ENCODE data around the gene UBE2L3.
A peak's percentile ranks its signal among the peaks of the same experiment; 100 is the strongest.

UBE2L3 gene

DNA sequence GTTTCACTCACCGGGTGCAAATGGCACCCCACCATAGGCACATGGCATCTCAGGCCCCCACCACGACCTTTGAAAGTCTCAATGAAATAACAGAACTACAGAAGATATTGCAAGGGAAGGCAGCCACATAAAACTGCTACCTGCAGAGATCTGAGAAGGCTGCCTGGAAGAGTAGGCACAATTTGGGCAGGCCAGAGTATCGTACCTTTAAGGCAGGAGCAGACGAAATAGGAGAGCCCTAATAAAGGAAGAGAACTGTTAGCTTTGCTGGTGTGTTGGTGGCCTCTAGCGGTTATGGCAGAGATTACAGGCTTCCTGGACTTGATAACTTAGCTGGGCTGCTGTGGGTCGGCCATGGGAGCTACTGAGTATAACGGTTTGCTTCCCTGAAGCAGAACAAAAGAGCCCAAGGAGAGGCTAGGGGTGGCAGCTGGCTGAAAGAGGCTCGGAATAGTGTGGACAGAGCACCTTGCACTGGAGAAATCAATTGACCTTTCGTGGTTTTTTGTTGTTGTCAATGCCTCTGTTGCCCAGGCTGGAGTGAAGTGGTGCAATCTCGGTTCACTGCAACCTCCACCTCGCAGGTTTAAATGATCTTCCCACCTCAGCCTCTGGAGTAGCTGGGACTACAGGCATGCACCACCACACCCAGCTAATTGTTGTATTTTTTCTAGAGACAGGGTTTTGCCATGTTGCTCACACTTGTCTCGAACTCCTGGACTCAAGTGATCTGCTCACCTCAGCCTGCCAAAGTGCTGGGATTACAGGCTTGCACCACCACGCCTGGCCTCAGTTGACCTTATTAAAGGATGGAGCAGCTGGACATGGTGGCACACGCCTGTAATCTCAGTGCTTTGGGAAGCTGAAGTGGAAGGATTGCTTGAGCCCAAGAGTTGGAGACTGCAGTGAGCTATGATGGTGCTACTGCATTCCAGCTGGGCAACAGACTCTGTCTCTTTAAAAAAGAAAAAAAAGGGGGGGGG is 79.4 kb downstream of the UBE2L3 start:
- peak in 1 of 2 donors; percentile 58 for DNase-seq (ENCODE audit: low read depth in 2 of 2)

DNA sequence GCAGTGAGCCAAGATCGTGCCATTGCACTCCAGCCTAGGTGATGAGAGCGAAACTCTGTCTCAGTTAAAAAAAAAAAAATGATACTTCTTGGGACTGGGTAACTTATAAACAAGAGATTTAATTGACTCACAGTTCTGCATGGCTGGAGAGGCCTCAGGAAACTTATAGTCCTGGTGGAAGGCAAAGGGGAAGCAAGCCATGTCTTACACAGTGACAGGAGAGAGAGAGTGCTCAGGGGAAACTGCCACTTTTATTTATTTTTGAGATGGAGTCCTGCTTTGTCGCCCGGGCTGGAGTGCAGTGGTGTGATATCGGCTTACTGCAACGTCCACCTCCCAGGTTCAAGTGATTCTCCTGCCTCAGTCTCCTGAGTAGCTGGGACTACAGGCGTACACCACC is 82.8 kb downstream of the UBE2L3 start:
- DNase-seq (ENCODE audit: low read depth in 2 of 2) = no peak

DNA sequence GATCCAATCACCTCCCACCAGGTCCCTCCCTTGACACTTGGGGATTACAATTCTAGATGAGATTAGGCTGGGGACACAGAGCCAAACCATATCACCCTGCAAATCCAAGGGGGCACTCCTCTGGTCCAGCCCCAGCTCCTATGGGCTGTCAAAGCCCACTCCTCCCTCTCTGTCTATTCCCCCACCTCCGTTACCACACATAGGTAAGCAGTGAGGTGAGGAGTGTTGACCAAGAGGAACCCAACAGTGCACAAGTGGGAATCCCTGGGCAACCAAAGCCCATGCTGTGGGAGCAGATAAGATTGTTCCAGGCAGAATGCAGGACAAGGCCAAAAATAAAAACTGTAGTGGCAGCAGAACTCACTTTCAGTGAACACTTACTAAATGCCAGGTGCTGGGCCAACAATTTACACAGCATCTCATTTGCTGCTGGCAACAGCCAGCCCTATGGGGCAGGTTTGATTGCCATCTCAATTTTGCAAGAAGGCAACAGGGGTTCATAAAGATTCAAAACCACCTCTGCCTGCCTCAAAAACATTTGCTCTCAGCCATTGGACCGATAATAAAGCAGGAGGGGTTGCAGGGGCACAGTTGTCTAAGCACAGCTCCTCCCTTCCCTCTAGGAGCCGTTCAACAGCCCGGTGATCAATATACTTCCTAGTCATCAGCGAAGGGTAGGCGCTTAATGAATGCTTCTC is 83.5 kb downstream of the UBE2L3 start:
- no peak for DNase-seq (ENCODE audit: low read depth in 2 of 2)

DNA sequence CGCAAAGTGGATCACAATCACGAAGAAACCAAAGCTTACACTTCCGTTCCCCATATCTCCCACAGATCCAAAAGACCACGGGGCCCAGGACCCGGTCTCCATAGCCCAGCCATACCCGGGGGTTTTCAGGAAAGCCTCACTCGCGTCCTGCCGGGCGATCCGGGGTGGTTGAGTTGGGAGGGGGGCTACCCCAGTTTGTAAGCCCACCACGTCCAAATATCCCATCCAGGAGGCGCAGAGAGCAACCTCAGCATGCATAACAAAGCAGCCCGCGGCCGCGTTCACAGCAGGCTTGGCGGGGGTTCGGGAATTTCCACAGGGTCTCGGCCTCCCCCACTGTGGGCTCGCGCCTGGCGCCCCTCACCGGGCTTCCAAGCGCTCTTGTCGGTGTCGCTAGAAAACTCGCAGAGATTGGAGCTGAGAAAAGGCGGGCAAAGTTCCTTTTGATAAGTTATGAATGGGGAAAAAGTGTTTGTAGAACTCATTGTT is 84.1 kb downstream of the UBE2L3 start:
- no peak for DNase-seq (ENCODE audit: low read depth in 2 of 2)

DNA sequence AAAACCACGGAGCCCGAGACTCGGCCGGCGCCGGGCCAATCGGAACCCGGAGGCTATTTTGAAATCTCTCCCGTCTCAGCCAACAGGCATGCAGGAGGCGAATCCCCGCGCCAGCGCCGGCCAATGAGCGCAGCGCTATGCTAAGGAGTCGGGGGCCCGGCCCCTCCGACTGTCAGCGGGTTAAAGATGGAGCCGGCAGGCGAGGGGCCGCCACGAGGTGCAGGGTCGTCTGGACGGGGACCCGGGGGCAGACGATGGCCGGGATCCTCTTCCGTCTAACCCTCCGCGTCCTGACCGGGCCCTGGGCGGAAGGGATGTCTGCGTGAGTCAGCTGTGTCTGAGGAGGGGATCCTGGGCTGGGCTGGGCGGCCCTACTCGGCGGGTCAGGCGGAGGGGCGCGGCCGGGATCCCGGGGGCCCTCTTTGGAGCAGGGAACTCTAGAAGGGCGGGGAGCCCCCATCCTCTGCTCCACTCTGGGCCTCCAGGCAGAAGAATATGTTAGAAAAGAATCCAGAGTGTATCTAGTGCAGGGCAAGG is 84.6 kb downstream of the UBE2L3 start:
- peak; percentile 57 to 71 for DNase-seq (ENCODE audit: low read depth in 2 of 2)

DNA sequence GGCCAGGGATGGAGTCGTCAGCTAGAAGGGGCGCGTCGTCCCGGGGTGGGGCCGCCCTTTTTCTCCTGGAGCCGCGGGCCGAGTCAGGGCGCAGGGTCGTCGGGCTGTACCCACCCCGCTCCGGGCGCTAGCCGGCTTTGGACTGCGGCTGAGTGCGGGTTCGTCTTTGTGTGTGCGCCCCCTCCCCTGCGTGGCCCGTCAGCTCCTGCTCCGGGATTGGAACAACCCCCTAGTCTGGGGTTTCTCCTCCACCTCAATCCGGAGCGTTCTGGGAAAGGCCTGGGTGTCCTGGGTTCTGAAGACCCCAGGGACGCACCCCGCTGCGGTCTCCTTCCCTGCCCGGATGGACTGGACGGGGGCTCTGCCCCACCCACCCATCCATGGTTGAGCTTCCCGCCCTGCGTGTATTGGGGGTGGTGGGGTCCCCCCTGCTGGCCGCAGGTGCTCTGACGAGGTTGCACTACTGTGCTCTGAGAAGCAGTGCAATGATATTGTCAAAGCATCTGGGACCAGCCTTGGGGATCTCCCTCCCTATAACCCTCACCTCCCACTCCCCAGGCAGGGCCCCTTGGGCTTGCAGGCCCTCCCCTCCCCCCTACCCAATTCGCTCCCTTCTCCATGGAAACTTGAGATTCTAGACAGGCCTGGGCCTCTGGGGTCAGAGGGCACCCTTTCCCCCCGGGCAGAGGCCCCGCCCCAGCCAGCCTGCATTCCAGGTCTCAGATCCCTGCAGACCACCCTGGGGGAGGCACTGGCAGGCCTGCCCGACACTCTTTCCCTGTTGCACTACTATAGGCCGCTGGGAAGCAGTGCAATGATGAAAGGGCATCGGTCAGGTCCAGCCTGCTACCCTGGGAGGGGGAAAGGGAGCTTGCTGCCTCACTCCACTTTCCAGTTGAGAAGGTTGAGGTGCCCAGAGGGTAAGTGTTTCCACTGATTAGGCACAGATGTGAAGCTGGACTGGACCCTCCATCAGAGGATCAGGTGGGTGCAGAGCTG is 85.3 kb downstream of the UBE2L3 start:
- DNase-seq (ENCODE audit: low read depth in 2 of 2) = no peak

DNA sequence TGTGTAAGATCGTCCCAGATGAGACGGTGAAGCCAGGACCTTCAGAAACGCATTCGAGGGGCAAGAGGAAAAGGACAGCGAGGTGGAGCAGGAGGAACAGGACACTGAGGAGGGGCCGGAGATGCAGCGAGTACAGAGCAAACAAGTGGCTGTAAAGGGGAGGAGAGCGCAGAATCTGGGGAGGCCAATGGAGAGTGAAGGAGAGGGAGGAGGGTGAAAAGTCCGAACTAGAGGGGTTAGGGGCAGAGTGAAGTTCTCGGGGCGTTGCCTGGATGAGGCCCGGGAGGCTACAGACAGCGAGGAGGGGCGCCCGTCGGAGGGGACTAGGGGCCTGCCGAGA is 89.5 kb downstream of the UBE2L3 start:
- no peak for DNase-seq (ENCODE audit: low read depth in 2 of 2)

DNA sequence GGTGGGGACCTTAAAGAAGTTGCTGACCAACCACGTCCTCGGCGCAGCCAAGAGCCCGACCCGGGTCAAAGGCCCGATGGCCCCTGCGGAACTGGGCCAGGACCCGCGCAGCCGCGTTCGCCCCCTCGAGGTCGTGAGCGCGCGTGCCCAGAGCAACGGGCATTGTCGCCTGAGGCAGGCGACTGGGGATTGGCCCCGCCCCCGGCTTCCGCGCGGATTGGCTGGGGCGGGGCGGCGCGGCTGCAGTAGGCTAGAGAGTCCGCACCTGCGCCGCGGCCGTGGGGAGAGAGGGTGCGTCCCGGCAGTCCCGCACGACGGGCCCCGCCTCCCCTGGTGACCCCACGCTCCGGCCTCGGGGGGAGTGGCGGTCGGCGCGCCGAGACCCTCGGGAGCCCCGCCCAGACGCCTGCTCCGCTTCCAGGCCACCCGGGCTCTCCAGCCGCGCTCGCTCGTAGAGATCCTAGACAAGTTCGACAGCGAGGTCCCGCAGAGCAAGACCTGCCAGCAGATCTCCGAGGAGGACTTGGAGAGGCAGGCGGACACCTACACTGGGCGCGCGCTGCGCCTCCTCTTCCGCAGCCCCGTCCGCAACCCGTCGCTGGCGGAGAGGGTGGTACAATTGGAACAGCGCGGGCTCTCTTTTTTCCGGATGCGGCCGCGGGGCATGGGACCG is 90.0 kb downstream of the UBE2L3 start:
- DNase-seq (ENCODE audit: low read depth in 2 of 2) = peak in 1 of 2 donors; percentile 51

DNA sequence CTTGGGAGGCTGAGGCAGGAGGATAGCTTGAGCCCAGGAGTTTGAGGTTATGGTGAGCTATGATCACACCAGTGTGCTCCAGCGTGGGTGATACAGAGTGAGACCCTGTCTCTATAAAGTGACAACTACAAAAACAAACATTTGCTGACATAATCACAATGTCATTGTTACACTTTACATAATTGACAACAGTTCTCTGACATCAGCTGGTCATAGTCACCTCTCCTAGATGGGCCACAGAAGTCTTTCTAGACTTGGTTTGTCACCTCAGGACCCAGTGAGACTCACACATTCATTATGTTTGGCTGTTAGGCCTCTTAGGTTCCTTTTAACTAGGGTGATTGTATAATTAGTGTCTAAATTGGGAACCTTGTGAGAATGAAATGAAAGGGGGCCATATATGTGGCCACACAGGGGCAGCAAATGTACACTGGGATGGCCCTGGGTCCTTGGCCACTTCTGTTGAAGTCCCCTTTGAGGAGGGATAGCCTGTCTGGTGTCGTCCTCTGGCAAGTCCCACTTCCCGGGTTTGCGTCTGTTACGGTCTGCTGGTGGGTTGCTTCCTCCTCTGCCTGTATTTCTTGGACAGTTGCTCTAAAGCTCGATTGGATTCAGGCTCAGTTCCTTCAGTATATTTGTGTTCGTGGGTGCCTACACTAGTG is 92.5 kb downstream of the UBE2L3 start:
- no peak for DNase-seq (ENCODE audit: low read depth in 2 of 2)

DNA sequence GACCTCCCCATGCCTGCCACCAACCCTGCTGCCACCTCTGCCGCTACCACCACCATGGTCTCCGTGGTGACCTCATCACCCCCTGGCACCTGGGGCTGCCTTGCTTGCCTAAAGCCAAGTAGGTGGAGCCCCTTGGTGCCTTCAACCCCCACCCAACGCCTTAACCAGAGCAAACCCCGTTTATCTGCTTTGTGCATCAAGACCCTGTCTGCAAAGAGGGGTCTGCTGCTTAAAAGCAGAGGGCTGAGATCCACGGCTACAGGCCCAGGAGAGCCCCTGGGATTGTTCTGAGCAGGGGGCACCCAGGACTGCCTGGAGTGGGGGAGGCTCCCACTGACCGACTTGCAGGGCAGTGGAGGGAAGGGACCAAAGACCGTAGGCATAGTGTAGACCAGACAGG is 93.4 kb downstream of the UBE2L3 start:
- no peak for DNase-seq (ENCODE audit: low read depth in 2 of 2)

DNA sequence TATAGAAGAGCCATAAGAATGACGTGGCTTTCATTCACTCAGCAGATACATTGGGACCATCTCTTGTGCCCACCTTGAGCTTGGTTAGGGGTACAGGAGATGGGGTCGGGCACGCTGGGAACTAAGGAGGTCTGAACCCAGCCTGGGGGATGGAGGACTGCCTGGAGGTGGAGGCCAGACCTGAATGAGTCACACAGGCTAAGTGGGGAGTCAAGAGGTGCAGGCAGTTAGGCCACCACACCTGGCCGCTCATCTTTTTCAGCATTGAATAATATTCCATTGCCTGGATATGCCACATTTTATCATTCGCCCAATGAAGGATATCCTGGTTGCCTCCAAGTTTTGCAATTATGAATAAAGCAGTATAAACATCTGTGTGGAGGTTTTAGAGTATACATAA is 94.5 kb downstream of the UBE2L3 start:
- no peak for DNase-seq (ENCODE audit: low read depth in 2 of 2)

DNA sequence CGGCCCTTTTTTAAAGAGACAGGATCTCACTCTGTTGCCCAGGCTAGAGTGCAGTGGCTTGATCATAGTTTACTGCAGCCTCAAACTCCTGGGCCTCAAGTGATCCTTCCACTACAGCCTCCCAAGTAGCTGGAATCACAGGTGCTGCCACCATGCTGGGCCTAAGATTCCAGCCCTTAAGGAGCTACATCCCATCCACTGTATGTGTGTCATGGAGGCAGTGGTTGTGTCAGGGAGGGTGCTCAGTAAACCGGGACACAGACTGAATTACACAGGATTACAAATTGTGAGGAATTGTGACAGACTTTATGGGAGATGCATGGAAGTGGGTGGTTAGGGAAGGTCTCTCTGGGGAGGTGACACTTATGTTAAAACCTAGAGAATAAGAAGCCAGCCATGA is 96.2 kb downstream of the UBE2L3 start:
- no peak for DNase-seq (ENCODE audit: low read depth in 2 of 2)

DNA sequence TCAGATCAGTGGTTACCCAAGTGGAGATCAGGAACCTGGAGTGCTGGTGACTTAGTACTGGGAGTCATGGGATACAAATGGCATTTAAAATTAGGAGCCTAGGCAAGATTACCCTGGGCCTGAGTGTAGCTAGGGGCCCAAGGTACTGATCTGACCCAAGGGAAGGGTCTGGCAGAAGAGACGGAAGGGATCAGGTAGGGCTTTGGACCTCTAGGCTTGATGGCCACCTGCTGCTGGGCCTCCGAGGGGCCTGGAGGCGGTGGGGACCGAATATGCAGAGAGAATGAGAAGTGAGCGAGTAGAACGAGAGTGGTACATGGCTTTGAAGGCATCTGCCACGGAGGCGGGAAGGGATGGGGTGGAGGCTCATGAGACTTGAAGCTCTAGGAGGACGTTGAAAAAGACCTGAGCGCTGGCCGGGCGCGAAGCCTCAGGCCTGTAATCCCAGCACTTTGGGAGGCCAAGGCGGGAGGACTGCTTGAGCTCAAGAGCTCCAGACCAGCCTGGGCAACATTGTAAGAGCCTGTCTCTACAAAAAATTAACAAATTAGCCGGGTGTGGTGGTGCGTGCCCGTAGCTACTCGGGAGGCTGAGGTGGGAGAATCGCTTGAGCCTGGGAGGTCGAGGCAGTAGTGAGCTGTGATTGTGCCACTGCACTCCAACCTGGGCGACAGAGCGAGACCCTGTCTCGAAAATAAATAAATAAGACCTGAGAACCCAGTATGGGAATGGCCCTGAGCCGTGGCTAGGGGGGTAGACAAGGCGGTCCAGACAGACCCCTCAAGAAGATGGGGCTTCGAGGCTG is 97.7 kb downstream of the UBE2L3 start:
- DNase-seq (ENCODE audit: low read depth in 2 of 2) = no peak

DNA sequence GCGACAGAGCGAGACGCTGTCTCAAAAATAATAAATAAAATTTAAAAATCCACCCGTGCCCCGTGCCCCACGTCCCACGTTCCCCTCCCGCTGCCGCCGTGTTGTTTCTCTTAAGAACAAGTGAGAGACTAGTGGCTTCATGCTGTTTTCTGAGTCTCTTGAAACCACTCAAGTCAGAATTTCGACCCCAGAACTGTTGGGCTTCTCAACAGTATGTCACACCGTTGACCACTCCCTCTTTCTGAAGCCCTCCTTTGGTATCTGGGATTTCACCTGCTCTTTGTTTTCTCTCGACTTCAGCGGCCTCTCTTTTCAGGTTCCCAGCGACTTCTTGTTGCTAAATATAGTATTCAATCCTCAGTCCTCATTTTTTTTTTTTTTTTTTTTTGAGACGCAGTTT is 99.3 kb downstream of the UBE2L3 start:
- no peak for DNase-seq (ENCODE audit: low read depth in 2 of 2)

DNA sequence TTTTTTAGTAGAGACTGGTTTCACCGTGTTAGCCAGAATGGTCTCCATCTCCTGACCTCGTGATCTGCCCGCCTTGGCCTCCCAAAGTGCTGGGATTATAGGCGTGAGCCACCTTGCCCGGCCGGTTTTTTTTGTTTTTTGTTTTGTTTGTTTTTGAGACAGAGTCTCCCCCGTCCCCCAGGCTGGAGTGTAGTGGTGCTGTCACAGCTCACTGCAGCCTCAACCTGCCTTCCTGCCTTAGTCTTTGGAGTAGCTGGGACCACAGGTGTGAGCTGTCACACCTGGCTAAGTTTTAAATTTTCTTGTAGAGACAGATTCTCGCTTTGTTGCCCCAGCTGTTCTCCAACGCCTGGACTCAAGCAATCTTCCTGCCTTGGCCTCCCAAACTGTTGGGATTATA is 101.5 kb downstream of the UBE2L3 start:
- DNase-seq (ENCODE audit: low read depth in 2 of 2) = no peak

DNA sequence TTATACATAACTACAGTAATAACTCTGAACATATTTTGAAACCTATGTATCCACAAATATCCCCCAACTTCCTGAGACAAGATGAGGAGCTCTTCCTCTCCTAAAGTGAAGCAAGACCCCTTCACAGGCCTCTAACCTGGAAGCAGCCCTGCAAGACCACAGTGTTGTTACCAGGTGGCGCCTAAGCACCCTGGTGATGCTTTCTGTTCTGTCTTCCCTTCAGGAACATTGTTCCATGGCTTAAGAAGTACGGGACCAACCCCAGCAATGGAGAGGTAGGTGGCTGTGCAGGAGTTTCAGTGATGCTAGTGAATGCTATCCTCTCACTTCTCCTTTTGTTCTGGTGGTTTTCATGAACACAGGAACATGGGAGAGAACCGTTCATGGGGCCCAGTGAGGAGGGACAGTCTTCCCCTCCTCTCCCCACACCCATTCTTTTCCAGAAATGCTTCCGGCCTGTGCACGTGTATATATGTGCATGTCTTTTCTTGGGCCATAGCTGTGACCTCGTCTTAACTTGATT is 104.7 kb downstream of the UBE2L3 start:
- DNase-seq (ENCODE audit: low read depth in 2 of 2) = no peak

Measured in activated CD8-positive, alpha-beta memory T cell treated with anti-CD3 and anti-CD28 coated beads for 4 hours (primary cell).